GM21526 (cell line): ENCODE results near the gene SHQ1.
"Not testable (repeated sequence)": the region's sequence is repeated elsewhere in the genome, so short reads cannot be mapped to it uniquely, and the experiment has no call there.

Experiments used
- ATAC-seq: cut with Tn5 transposase; IDR thresholded peaks from one replicate; pipeline ENCODE4 v1.9.1; 2021; ENCODE audit warnings: moderate library complexity; ENCODE audit not compliant: unreplicated experiment, low FRiP score

Gene SHQ1

GRCh38 chr3:72756900-72757299 is 91.3 kb downstream of the SHQ1 start:
- ATAC-seq: peak; percentile 100

GRCh38 chr3:72754582-72754981 is 93.7 kb downstream of the SHQ1 start:
- no peak for ATAC-seq

GRCh38 chr3:72753495-72753894 is 94.8 kb downstream of the SHQ1 start:
- ATAC-seq: no peak

GRCh38 chr3:72750405-72750965 is 97.8 kb downstream of the SHQ1 start:
- no peak for ATAC-seq

- no peak for ATAC-seq
Measured at GRCh38 chr3:72748659-72749058, 99.6 kb downstream of the SHQ1 start.

- ATAC-seq: no peak
Measured at GRCh38 chr3:72746430-72747411, 101.5 kb downstream of the SHQ1 start.

GRCh38 chr3:72745146-72745999 is 102.9 kb downstream of the SHQ1 start:
- no peak for ATAC-seq

- ATAC-seq: no peak
Measured at GRCh38 chr3:72744330-72744729, 103.9 kb downstream of the SHQ1 start.

- no peak for ATAC-seq
Measured at GRCh38 chr3:72739531-72740466, 108.4 kb downstream of the SHQ1 start.

- peak; percentile 68 for ATAC-seq
Measured at GRCh38 chr3:72738752-72739530, 109.3 kb downstream of the SHQ1 start.

- ATAC-seq: not testable (repeated sequence)
Measured at GRCh38 chr3:72735072-72735471, 113.2 kb downstream of the SHQ1 start.

GRCh38 chr3:72733676-72734075 is 114.6 kb downstream of the SHQ1 start:
- ATAC-seq: no peak

- ATAC-seq: not testable (repeated sequence)
Measured at GRCh38 chr3:72732666-72733345, 115.4 kb downstream of the SHQ1 start.

GRCh38 chr3:72728958-72729467 is 119.2 kb downstream of the SHQ1 start:
- no peak for ATAC-seq

- no peak for ATAC-seq
Measured at GRCh38 chr3:72728329-72728889, 119.8 kb downstream of the SHQ1 start.

GRCh38 chr3:72727726-72728125 is 120.5 kb downstream of the SHQ1 start:
- no peak for ATAC-seq

GRCh38 chr3:72727172-72727571 is 121.1 kb downstream of the SHQ1 start:
- ATAC-seq: no peak

GRCh38 chr3:72725229-72725628 is 123.0 kb downstream of the SHQ1 start:
- ATAC-seq: no peak
